ENCODE results near the gene ANKRD18A.
"Not testable (repeated sequence)": the region's sequence is repeated elsewhere in the genome, so short reads cannot be mapped to it uniquely, and the experiment has no call there.

Gene ANKRD18A

GRCh38 chr9:38622951-38623350 is 2.6 kb upstream of the ANKRD18A start:
- H3K27ac ChIP-seq, result no peak overlapping the region
- TF ChIP-seq ZFX (IDR thresholded peaks at IDR 0.05; ENCODE audit: borderline replicate concordance), result no peak
- TF ChIP-seq CTCF (IDR thresholded peaks at IDR 0.05), result no peak

DNA sequence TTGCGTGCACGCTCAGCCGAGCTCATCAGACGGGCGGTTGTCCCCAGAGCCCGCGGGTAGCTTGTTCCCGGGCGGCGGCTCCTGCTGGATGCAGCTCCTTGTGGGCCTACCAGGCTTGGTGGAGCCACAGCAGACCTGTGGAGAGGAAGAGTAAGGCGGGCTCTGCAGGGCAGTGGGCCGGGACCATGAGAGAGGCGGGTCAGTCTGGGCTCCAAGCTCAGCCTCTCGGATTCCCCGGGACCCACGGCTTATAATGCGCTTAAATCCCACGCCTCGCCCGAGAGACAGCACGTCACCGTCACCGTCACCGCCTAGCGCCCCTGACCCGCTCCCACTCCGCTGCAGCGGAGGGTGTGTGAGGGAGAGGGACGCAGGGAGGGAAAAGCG is 1.9 kb upstream of the ANKRD18A start:
- no peak overlapping the region for H3K27ac ChIP-seq
- TF ChIP-seq ZFX (IDR thresholded peaks at IDR 0.05; ENCODE audit: borderline replicate concordance) (no peak), CTCF (IDR thresholded peaks at IDR 0.05) (no peak)

GRCh38 chr9:38621434-38622287 is 1.3 kb upstream of the ANKRD18A start:
- TF ChIP-seq ZFX (IDR thresholded peaks at IDR 0.05; ENCODE audit: borderline replicate concordance) (no peak), CTCF (IDR thresholded peaks at IDR 0.05) (no peak)

DNA sequence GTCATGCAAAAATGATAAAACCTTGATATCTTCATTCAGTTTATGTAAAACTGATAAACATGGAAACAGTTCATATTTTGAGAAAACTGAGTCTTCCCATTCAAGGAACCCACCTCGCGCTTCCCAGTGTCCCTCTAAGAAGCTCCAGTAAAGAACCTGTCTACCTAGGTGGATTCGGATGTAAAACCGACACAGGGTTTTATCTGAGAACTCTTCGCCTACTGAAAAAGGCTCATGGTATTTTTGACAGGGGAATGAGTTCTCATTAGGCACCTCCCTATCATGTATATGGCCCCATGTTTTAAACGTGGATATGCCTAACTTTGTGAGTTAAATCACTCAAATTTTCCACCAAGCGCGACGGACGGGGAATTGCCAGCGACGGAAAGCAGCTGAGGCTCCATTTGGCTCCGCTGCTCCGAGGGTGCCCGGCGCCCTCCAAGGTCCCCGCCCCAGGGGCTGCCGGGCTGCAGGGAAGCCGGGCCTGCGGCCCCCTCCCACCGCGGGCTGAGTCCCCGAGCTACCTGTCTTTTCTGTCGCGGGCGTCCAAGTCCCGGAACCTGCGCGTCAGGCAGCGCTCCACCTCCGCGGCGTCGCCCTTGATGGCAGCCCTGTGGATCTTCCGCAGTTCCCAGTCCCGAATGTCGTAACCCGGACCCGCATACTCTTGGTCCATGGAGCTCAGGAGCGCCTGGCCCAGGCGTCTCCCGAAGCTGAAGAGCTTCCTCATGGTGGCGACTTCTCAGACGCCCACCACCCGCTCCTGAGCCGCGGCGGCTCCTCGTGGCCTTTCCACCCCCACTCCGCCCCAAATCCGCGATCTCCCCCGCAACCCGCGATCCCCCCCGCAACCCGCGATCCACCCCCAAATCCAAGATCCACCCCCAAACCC is 594 bp downstream of the ANKRD18A start:
- TF ChIP-seq ZFX (IDR thresholded peaks at IDR 0.05; ENCODE audit: borderline replicate concordance), result no peak
- no peak for TF ChIP-seq CTCF (IDR thresholded peaks at IDR 0.05)
- H3K27ac ChIP-seq, result peak overlapping the region; percentile 72

More at GRCh38 chr9:38621434-38622287, 1.3 kb upstream of the ANKRD18A start:
- H3K27ac ChIP-seq, result peak overlapping the region; percentile 72

GRCh38 chr9:38598029-38598745 is 22.2 kb downstream of the ANKRD18A start:
- not testable (repeated sequence) for H3K27ac ChIP-seq

GRCh38 chr9:38595117-38595516 is 25.3 kb downstream of the ANKRD18A start:
- not testable (repeated sequence) for H3K27ac ChIP-seq

GRCh38 chr9:38591346-38592063 is 28.9 kb downstream of the ANKRD18A start:
- H3K27ac ChIP-seq, result not testable (repeated sequence)

GRCh38 chr9:38583765-38584164 is 36.6 kb downstream of the ANKRD18A start:
- not testable (repeated sequence) for H3K27ac ChIP-seq

- not testable (repeated sequence) for H3K27ac ChIP-seq
These were observed 40.3 kb downstream of the ANKRD18A start for GRCh38 chr9:38580112-38580511.

DNA sequence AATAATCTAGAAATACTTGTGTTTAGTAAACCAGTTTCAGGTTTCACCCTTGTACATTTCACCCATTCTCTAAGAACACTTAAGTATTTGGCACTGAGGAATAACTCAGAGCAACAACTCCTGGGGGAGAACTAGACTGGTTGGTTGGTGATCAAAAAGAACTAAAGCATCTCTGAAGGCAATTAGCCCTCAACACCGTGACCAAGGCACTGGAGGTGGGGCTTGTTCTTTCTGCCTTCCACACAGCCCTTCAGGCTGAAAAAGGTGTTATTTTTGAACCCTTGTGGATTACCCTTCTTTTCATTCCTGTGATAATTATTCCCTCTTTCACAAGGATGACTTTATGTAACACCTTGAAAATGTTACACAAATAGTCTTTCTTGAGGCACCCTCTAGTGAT is 44.2 kb downstream of the ANKRD18A start:
- not testable (repeated sequence) for H3K27ac ChIP-seq

DNA sequence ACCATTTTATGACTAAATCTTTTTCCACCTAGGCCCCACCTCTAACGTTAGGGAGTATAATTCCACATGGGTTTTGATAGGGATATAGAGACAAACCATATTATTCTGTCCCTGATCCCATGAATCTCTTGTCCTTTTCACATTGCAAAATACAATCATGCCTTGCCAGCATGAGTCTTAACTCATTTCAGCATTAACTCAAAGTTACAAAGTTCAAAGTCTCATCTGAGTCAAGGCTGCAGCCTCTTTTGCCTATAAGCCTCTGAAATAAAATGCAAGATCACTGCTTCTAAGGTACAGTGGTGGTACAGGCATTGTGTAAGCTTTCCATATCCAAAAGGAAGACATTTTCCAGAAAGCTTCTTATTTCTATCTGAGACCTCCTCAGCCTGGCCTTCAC is 54.3 kb downstream of the ANKRD18A start:
- not testable (repeated sequence) for H3K27ac ChIP-seq

DNA sequence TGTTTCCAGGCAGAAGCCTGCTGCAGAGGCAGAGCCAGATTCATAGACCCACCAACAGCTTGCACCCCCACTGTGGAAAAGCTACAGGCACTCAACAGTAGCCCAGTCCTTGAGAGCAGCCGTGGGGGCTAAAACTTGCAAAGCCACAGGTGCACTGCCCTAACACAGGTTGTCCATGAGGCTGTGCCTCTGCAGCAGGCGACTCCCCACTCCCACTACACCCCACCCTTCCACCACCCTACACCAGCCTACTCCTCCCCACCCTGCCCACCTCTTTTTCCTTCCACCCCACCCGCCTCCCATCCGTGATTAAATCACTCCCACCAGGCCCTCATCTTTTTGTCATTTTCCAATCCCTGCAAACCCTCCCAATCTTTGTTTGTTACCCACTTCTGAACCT is 55.2 kb downstream of the ANKRD18A start:
- H3K27ac ChIP-seq, result not testable (repeated sequence)

DNA sequence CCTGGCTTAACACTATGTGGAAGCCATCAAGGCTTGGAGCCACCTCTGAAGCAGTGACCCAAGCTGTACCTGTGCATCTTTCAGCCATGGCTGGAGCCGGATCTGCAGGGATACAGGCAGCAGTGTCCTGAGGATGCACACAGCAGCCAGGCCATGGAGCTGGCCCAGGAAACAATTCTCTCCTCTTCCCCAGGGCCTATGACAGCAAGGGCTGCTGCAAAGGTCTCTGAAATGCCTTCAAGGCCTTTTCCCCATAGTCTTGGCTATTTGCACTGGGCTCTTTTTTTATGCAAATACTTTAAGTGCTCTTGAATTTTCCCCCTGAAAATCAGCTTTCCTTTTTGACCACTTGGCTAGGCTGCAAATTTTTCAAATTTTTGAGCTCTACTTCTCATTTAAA is 56.5 kb downstream of the ANKRD18A start:
- not testable (repeated sequence) for H3K27ac ChIP-seq

- not testable (repeated sequence) for H3K27ac ChIP-seq
These were observed 59.3 kb downstream of the ANKRD18A start for GRCh38 chr9:38561134-38561533.

Measured in 22Rv1 (cell line).